Loucy (cell line): ENCODE data around the gene ELF3.

ENCODE experiments used
- H2AFZ ChIP-seq: fragments of 200-600 bp; sonication (generic); 2 replicates; pipeline ENCODE4 v1.6.0; 2016; ENCODE audit warnings: antibody characterized with exemption, mild to moderate bottlenecking, low read length, moderate library complexity
- H3F3A ChIP-seq: fragments of 200-600 bp; 2 replicates; pipeline ENCODE4 v1.6.0; 2016; ENCODE audit warnings: antibody characterized with exemption, low read depth, mild to moderate bottlenecking
- H3K27me3 ChIP-seq: fragments of 200-600 bp; sonication (generic); 2 replicates; pipeline ENCODE4 v1.6.1; 2014; ENCODE audit warnings: low read length, mild to moderate bottlenecking; ENCODE audit not compliant: insufficient read depth, poor library complexity, severe bottlenecking
- H3K36me3 ChIP-seq: fragments of 200-600 bp; sonication (generic); 2 replicates; pipeline ENCODE4 v1.6.1; 2016; ENCODE audit warnings: low read length; ENCODE audit not compliant: insufficient read depth
- H3K4me1 ChIP-seq: fragments of 200-600 bp; sonication (generic); 2 replicates; pipeline ENCODE4 v1.5.1; 2014; ENCODE audit warnings: low read length, mild to moderate bottlenecking; ENCODE audit not compliant: insufficient read depth, poor library complexity, severe bottlenecking
- H3K4me2 ChIP-seq: fragments of 200-600 bp; sonication (generic); 2 replicates; pipeline ENCODE4 v1.6.0; 2014; ENCODE audit warnings: antibody characterized with exemption, low read length, low read depth, mild to moderate bottlenecking; ENCODE audit not compliant: poor library complexity, severe bottlenecking
- H3K4me3 ChIP-seq: fragments of 200-600 bp; sonication (generic); 2 replicates; pipeline ENCODE4 v1.5.1; 2014; ENCODE audit warnings: low read length, mild to moderate bottlenecking, mixed read lengths; ENCODE audit not compliant: poor library complexity, severe bottlenecking
- H3K79me2 ChIP-seq: fragments of 200-600 bp; sonication (generic); 2 replicates; pipeline ENCODE4 v1.6.1; 2014; ENCODE audit warnings: low read length; ENCODE audit not compliant: insufficient read depth
- H3K9ac ChIP-seq: fragments of 200-600 bp; sonication (generic); 2 replicates; pipeline ENCODE4 v1.6.0; 2014; ENCODE audit warnings: mild to moderate bottlenecking, low read depth, low read length, moderate library complexity; ENCODE audit not compliant: poor library complexity, severe bottlenecking
- H3K9me2 ChIP-seq: fragments of 200-600 bp; sonication (generic); replicated peaks from 2 replicates; pipeline ENCODE4 v1.6.1; 2016; ENCODE audit warnings: low read depth, low read length, mixed read lengths
- H3K9me3 ChIP-seq: fragments of 200-600 bp; sonication (generic); 2 replicates; pipeline ENCODE4 v1.6.1; 2014; ENCODE audit warnings: mild to moderate bottlenecking, antibody characterized with exemption, low read length, low read depth; ENCODE audit not compliant: insufficient read depth
- H4K20me1 ChIP-seq: fragments of 200-600 bp; sonication (generic); 2 replicates; pipeline ENCODE4 v1.6.0; 2014; ENCODE audit warnings: antibody characterized with exemption, low read length, mild to moderate bottlenecking; ENCODE audit not compliant: insufficient read depth, poor library complexity, severe bottlenecking
- EZH2phosphoT487 ChIP-seq: fragments of 200-600 bp; IDR thresholded peaks from 2 replicates; pipeline ENCODE4 v1.6.1; 2018; ENCODE audit warnings: antibody characterized with exemption, mild to moderate bottlenecking, moderate library complexity, borderline replicate concordance
- TF ChIP-seq, protein P1 (sequence below): fragments of 200-600 bp; sonication (generic); conservative IDR thresholded peaks from 2 replicates; pipeline ENCODE4 v1.5.1; 2014; ENCODE audit warnings: mild to moderate bottlenecking, antibody characterized with exemption, low read length

The ELF3 gene

DNA sequence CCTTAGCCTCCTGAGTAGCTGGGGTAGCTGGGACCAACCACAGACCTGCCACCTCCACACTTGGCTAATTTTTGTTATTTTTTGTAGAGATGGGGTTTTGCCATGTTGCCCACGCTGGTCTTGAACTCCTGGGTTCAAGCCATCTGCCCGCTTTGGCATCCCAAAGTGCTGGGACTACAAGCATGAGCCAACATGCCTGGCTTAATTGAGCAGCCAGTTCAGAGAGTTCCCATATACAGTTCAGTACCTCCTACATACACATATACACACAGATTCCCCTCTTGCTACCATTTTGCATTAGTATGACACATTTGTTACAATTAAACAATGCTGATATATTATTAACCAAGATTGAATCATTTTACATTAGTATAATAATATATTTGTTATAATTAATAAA is 25.0 kb upstream of the ELF3 start:
- Histone ChIP-seq H3K4me1 (peaks cover 28% of the 10 kb centered on the region), H3K79me2 (peaks cover 54% of the 10 kb centered on the region), H3K4me2 (peak overlapping the region; percentile 73), H3F3A (no peaks in the 10 kb centered on the region), H3K36me3 (peaks cover 16% of the 10 kb centered on the region; the same call in 1 of the 2 replicates), H3K9ac (no peak overlapping the region), H4K20me1 (peaks cover 19% of the 10 kb centered on the region), H3K27me3 (no peaks in the 10 kb centered on the region), H3K9me3 (no peaks in the 10 kb centered on the region), H2AFZ (no peak overlapping the region), H3K9me2 (no peaks in the 10 kb centered on the region), H3K4me3 (peak overlapping the region; percentile 92)
- TF ChIP-seq, protein P1, sequence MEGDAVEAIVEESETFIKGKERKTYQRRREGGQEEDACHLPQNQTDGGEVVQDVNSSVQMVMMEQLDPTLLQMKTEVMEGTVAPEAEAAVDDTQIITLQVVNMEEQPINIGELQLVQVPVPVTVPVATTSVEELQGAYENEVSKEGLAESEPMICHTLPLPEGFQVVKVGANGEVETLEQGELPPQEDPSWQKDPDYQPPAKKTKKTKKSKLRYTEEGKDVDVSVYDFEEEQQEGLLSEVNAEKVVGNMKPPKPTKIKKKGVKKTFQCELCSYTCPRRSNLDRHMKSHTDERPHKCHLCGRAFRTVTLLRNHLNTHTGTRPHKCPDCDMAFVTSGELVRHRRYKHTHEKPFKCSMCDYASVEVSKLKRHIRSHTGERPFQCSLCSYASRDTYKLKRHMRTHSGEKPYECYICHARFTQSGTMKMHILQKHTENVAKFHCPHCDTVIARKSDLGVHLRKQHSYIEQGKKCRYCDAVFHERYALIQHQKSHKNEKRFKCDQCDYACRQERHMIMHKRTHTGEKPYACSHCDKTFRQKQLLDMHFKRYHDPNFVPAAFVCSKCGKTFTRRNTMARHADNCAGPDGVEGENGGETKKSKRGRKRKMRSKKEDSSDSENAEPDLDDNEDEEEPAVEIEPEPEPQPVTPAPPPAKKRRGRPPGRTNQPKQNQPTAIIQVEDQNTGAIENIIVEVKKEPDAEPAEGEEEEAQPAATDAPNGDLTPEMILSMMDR, result no peak
- TF ChIP-seq EZH2phosphoT487, result no peak

GRCh38 chr1:201988601-201989000 is 21.8 kb upstream of the ELF3 start:
- Histone ChIP-seq H4K20me1 (peaks cover 14% of the 10 kb centered on the region), H3K4me1 (peaks cover 17% of the 10 kb centered on the region), H3K27me3 (no peaks in the 10 kb centered on the region), H3K9me3 (no peaks in the 10 kb centered on the region), H3K79me2 (peaks cover 44% of the 10 kb centered on the region), H3K9me2 (no peaks in the 10 kb centered on the region), H3F3A (no peaks in the 10 kb centered on the region), H3K9ac (no peak overlapping the region), H3K36me3 (peaks cover 43% of the 10 kb centered on the region; the same call in 1 of the 2 replicates), H3K4me2 (no peak overlapping the region), H3K4me3 (no peak overlapping the region), H2AFZ (no peak overlapping the region)
- TF ChIP-seq, protein P1, result no peak
- no peak for TF ChIP-seq EZH2phosphoT487

- H3K4me3 ChIP-seq, result no peak overlapping the region
- no peaks in the 10 kb centered on the region for H3F3A ChIP-seq
- H4K20me1 ChIP-seq, result peaks cover 6% of the 10 kb centered on the region
- no peaks in the 10 kb centered on the region for H3K9me2 ChIP-seq
- peaks cover 34% of the 10 kb centered on the region for H3K79me2 ChIP-seq
- H3K27me3 ChIP-seq, result no peaks in the 10 kb centered on the region
- H3K4me1 ChIP-seq, result peaks cover 8% of the 10 kb centered on the region
- no peaks in the 10 kb centered on the region for H3K9me3 ChIP-seq
- peaks cover 51% of the 10 kb centered on the region; the same call in 1 of the 2 replicates for H3K36me3 ChIP-seq
- no peak overlapping the region for H3K9ac ChIP-seq
- TF ChIP-seq, protein P1, result no peak
- TF ChIP-seq EZH2phosphoT487, result no peak
- no peak overlapping the region for H3K4me2 ChIP-seq
- no peak overlapping the region for H2AFZ ChIP-seq
Measured at GRCh38 chr1:201989354-201990128, 20.8 kb upstream of the ELF3 start.
